HepG2 (cell line): Measurements from ENCODE around the gene HSD17B11. TPM values are rescaled to one million over a fixed set of nuclear protein-coding genes. Genes with fewer than 3 reads are reported as not detected.

Source experiments
- CBX2 ChIP-seq, 2 experiments: fragments of 200-600 bp in 1 of 2; sonication (generic); formaldehyde crosslinking in 1 of 2; IDR thresholded peaks; 2 replicates each; pipeline versions ENCODE4 v1.7.0 to v1.8.1; 2018 to 2022; ENCODE audit warnings: low read depth in 2 of 2, low read length in 1 of 2, mild to moderate bottlenecking in 1 of 2, missing genetic modification reagents in 1 of 2
- GABPA ChIP-seq, 2 experiments: IDR thresholded peaks; 2 replicates each; pipeline ENCODE4 v1.6.1; 2011 to 2016; ENCODE audit warnings: low read depth in 2 of 2, low read length in 1 of 2, missing biosample characterization in 1 of 2, missing genetic modification characterization in 1 of 2
- GTF3A ChIP-seq: sonication (generic); formaldehyde crosslinking; conservative IDR thresholded peaks from 2 replicates; pipeline ENCODE4 v1.4.0; 2020; ENCODE audit warnings: mild to moderate bottlenecking, missing genetic modification reagents
- NFIB ChIP-seq: sonication (generic); formaldehyde crosslinking; IDR thresholded peaks from 2 replicates; pipeline ENCODE4 v1.9.0; 2021; ENCODE audit warnings: missing genetic modification reagents, mild to moderate bottlenecking, borderline replicate concordance
- NR3C1 ChIP-seq: sonication (generic); formaldehyde crosslinking; IDR thresholded peaks from 2 replicates; pipeline ENCODE4 v1.4.0; 2020; ENCODE audit warnings: missing genetic modification reagents
- PAWR ChIP-seq: sonication (generic); formaldehyde crosslinking; IDR thresholded peaks from 2 replicates; pipeline ENCODE4 v1.4.0; 2020; ENCODE audit warnings: missing genetic modification reagents, mild to moderate bottlenecking, borderline replicate concordance
- RARG ChIP-seq: sonication (generic); formaldehyde crosslinking; IDR thresholded peaks from 2 replicates; pipeline ENCODE4 v1.4.0; 2020; ENCODE audit warnings: low read depth, mild to moderate bottlenecking, missing genetic modification reagents
- SMARCE1 ChIP-seq: fragments of 450-650 bp; IDR thresholded peaks from 2 replicates; pipeline ENCODE4 v1.6.1; 2017; ENCODE audit warnings: borderline replicate concordance
- SYNCRIP ChIP-seq: fragments of 200-400 bp; formaldehyde crosslinking; IDR thresholded peaks from 2 replicates; pipeline ENCODE4 v1.6.1; 2018; ENCODE audit warnings: mild to moderate bottlenecking, low read depth, low read length; ENCODE audit not compliant: insufficient read depth
- TCF7 ChIP-seq: sonication (generic); IDR thresholded peaks from 2 replicates; pipeline ENCODE4 v1.6.1; 2016; ENCODE audit warnings: antibody characterized with exemption, low read depth
- TP53 ChIP-seq: sonication (generic); formaldehyde crosslinking; conservative IDR thresholded peaks from 2 replicates; pipeline ENCODE4 v1.4.0; 2020; ENCODE audit warnings: missing genetic modification reagents
- TSC22D2 ChIP-seq: sonication (generic); formaldehyde crosslinking; IDR thresholded peaks from 2 replicates; pipeline ENCODE4 v1.5.1; 2020; ENCODE audit warnings: missing genetic modification reagents, mild to moderate bottlenecking, borderline replicate concordance
- ZIK1 ChIP-seq: sonication (generic); formaldehyde crosslinking; IDR thresholded peaks from 2 replicates; pipeline ENCODE4 v1.5.0; 2020; ENCODE audit warnings: mild to moderate bottlenecking, low read depth, missing genetic modification reagents, borderline replicate concordance
- ZNF101 ChIP-seq: sonication (generic); formaldehyde crosslinking; IDR thresholded peaks from 2 replicates; pipeline ENCODE4 v1.4.0; 2020; ENCODE audit warnings: mild to moderate bottlenecking, low read depth, missing genetic modification reagents, borderline replicate concordance
- ZNF329 ChIP-seq: sonication (generic); formaldehyde crosslinking; IDR thresholded peaks from 2 replicates; pipeline ENCODE4 v1.9.0; 2021; ENCODE audit warnings: low read depth, mild to moderate bottlenecking, missing genetic modification reagents
- ZNF556 ChIP-seq: sonication (generic); formaldehyde crosslinking; IDR thresholded peaks from 2 replicates; pipeline ENCODE4 v1.4.0; 2020; ENCODE audit warnings: mild to moderate bottlenecking, missing genetic modification reagents, borderline replicate concordance
- ZNF644 ChIP-seq: IDR thresholded peaks from 2 replicates; pipeline ENCODE4 v1.6.1; 2016; ENCODE audit warnings: low read depth
- ZNF704 ChIP-seq: sonication (generic); formaldehyde crosslinking; IDR thresholded peaks from 2 replicates; pipeline ENCODE4 v1.8.1; 2023; ENCODE audit warnings: mild to moderate bottlenecking, inconsistent platforms, moderate library complexity, missing genetic modification reagents, borderline replicate concordance
- ZUFSP ChIP-seq: sonication (generic); formaldehyde crosslinking; IDR thresholded peaks from 2 replicates; pipeline ENCODE4 v1.9.0; 2021; ENCODE audit warnings: missing genetic modification reagents, mild to moderate bottlenecking, borderline replicate concordance
- polyA plus RNA-seq, 8 experiments: library from polyadenylated mRNA; depleted of rRNA in 3 of 8; stranded (reverse) in 7 of 8; unstranded in 1 of 8; fragments of >200 nt; fragmentation: Illumina TruSeq in 4 of 8; extraction: Trizol in 4 of 8; gene quantifications; 2 replicates each; pipeline versions ENCODE4 v1.2.1 to v1.2.3, GENCODE V29; 2011 to 2016; ENCODE audit warnings: low read depth in 4 of 8, missing spikeins in 1 of 8, mixed read lengths in 1 of 8; ENCODE audit not compliant: insufficient read depth in 1 of 8
- total RNA-seq, 5 experiments: library from RNA; depleted of rRNA; stranded (reverse); fragments of >200 nt; fragmentation: Illumina TruSeq; extraction: Trizol; gene quantifications; 2 replicates each; pipeline ENCODE4 v1.2.3, GENCODE V29; 2016; ENCODE audit warnings: low read depth in 1 of 5
- TF ChIP-seq, protein P1 (sequence below): IDR thresholded peaks from 2 replicates; pipeline ENCODE4 v1.6.1; 2016; ENCODE audit warnings: low read depth, missing genetic modification reagents, missing compliant biosample characterization

HSD17B11 gene
- total and polyA plus RNA-seq, 2 of the 13 experiments (the other 11 are each of a cell fraction or from before 2014, with no cell fraction given), result 121 to 158 TPM

- TF ChIP-seq, protein P1, sequence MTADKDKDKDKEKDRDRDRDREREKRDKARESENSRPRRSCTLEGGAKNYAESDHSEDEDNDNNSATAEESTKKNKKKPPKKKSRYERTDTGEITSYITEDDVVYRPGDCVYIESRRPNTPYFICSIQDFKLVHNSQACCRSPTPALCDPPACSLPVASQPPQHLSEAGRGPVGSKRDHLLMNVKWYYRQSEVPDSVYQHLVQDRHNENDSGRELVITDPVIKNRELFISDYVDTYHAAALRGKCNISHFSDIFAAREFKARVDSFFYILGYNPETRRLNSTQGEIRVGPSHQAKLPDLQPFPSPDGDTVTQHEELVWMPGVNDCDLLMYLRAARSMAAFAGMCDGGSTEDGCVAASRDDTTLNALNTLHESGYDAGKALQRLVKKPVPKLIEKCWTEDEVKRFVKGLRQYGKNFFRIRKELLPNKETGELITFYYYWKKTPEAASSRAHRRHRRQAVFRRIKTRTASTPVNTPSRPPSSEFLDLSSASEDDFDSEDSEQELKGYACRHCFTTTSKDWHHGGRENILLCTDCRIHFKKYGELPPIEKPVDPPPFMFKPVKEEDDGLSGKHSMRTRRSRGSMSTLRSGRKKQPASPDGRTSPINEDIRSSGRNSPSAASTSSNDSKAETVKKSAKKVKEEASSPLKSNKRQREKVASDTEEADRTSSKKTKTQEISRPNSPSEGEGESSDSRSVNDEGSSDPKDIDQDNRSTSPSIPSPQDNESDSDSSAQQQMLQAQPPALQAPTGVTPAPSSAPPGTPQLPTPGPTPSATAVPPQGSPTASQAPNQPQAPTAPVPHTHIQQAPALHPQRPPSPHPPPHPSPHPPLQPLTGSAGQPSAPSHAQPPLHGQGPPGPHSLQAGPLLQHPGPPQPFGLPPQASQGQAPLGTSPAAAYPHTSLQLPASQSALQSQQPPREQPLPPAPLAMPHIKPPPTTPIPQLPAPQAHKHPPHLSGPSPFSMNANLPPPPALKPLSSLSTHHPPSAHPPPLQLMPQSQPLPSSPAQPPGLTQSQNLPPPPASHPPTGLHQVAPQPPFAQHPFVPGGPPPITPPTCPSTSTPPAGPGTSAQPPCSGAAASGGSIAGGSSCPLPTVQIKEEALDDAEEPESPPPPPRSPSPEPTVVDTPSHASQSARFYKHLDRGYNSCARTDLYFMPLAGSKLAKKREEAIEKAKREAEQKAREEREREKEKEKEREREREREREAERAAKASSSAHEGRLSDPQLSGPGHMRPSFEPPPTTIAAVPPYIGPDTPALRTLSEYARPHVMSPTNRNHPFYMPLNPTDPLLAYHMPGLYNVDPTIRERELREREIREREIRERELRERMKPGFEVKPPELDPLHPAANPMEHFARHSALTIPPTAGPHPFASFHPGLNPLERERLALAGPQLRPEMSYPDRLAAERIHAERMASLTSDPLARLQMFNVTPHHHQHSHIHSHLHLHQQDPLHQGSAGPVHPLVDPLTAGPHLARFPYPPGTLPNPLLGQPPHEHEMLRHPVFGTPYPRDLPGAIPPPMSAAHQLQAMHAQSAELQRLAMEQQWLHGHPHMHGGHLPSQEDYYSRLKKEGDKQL (CRISPR knock-in tag), result peak; percentile 78
- no peak for TF ChIP-seq ZUFSP (CRISPR knock-in tag)
- peak; percentile 81; the same call in 1 of the 2 replicates for TF ChIP-seq ZIK1 (CRISPR knock-in tag)
- no peak for TF ChIP-seq ZNF101 (CRISPR knock-in tag)
- TF ChIP-seq NFIB (CRISPR knock-in tag), result no peak
- 0 out of 2 replicates have a peak, but pooled peaks have one; percentile 51 for TF ChIP-seq ZNF644 (CRISPR knock-in tag)
- TF ChIP-seq NR3C1 (CRISPR knock-in tag), result no peak
- TF ChIP-seq TCF7, result peak; percentile 81
- TF ChIP-seq GABPA (IDR thresholded peaks at IDR 0.05; ENCODE audit: low read depth, low read length), result no peak
- TF ChIP-seq GABPA (CRISPR knock-in tag; IDR thresholded peaks at IDR 0.05; ENCODE audit: low read depth), result peak; percentile 72
- no peak for TF ChIP-seq SYNCRIP
- 0 out of 2 replicates have a peak, but pooled peaks have one; percentile 47 for TF ChIP-seq GTF3A
- peak; percentile 72; the same call in 1 of the 2 replicates for TF ChIP-seq TP53
- peak; percentile 83; the same call in 1 of the 2 replicates for TF ChIP-seq ZNF556
- TF ChIP-seq PAWR (CRISPR knock-in tag), result no peak
- TF ChIP-seq TSC22D2 (CRISPR knock-in tag), result 0 out of 2 replicates have a peak, but pooled peaks have one; percentile 35
- TF ChIP-seq ZNF329 (CRISPR knock-in tag), result 0 out of 2 replicates have a peak, but pooled peaks have one; percentile 46
- no peak for TF ChIP-seq SMARCE1
- TF ChIP-seq CBX2 (IDR thresholded peaks at IDR 0.05; ENCODE audit: low read depth, low read length), result no peak
- no peak for TF ChIP-seq CBX2 (CRISPR knock-in tag; IDR thresholded peaks at IDR 0.05; ENCODE audit: low read depth)
- TF ChIP-seq RARG (CRISPR knock-in tag), result no peak
- TF ChIP-seq ZNF704 (CRISPR knock-in tag), result no peak
Observed at GRCh38 chr4:87390891-87391575, at the start of gene HSD17B11 (continued).
